Ramos (cell line): ENCODE results near the gene MUSK.
"Not testable (repeated sequence)": the region's sequence is repeated elsewhere in the genome, so short reads cannot be mapped to it uniquely, and the experiment has no call there.

ENCODE experiments used
- in situ Hi-C: fragments of 300-500 bp; cut with MboI; formaldehyde crosslinking; loops from one replicate; pipeline ENCODE4 v1.14.3; 2022; ENCODE audit warnings: low sequenced_read_pairs; ENCODE audit not compliant: unreplicated experiment

Gene MUSK

DNA sequence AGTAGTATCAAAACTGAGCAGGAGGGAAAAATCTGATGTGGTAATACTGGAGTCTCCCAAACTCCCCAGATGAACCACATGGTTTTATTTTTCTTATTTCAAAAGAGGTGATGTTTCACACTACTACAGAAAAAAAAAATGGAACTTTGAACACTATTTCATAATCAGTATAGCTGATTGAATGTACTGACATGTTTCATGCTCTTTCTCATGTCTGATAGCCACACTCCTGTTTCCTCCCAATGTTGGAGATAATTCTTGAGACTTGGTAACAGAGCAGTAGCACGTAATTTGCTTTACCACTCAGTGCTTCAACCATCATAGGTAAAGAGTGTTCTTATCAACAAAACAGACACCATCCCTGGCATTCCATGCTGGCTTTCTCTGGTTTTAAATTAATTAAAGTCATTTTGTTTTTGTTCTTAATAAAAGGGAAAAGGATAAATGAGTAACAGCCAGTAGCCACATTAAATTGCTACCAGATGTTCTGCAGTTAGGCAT lies 85.2 kb downstream of the MUSK start:
- in situ Hi-C loops = no loop called here

GRCh38 chr9:110755179-110755578 lies 86.6 kb downstream of the MUSK start:
- in situ Hi-C loops = no loop called here

- in situ Hi-C loops = no loop called here
Measured at GRCh38 chr9:110758201-110758600, 89.6 kb downstream of the MUSK start.

DNA sequence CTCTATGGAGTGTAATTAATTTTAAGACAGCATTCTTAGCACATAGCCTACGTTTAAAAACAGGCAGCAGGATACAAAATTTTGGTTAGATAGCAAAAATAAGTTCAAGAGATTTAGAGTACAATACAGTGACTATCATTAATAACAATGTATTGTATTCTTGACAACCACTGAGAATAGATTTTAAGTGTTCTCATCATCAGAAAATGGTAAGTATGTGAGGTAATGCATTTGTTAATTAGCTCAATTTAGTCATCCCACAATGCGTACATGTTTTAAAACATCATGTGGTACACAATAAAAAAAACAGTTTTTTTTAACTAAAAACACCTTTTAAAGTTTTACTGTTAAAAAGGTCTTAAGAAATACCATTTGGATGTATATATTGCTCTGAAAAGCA lies 94.2 kb downstream of the MUSK start:
- in situ Hi-C loops = no loop called here

- in situ Hi-C loops = no loop called here
Measured at GRCh38 chr9:110763568-110763967, 95.0 kb downstream of the MUSK start.

DNA sequence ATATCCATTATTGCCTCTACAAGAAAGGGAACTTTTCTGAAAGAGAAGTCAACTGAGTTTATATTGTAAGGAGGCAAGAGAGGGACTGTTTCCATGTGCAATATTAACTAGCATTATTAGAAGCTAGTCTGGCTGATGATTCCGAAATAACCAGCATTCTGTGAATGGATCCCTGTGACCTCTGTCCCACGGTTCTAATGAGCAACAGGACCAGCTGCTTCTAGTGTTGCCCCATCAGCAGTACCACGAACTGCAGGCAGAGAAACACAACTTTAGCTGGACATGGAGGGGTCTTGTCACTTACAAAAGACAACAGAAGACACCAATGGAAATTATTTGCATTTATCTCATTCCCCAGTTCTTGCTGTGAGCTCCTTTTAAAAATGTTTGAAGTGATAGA lies 95.4 kb downstream of the MUSK start:
- in situ Hi-C loops = no loop called here

DNA sequence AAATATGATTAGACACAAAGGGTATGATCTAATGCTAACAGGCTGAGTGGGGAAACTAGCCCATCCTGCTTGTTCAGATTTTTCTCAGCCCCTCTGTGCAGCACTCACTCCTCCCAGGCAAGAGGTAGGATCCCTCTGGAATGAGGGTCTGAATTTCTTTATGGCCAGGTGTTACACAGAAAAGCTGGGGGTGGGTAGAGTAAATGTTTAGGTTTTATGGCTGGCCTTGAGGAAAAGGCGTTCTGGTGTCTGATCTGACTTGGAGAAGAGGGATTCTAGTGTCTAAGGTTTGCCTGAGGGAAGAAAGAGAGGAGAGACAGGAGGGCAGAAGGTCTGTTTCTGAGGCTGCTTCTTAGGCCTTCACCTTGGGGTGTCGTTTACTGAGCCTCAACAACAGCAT lies 97.3 kb downstream of the MUSK start:
- in situ Hi-C loops = no loop called here

- in situ Hi-C loops = no loop called here
Measured at GRCh38 chr9:110767559-110768063, 99.0 kb downstream of the MUSK start.

GRCh38 chr9:110768886-110769285 lies 100.3 kb downstream of the MUSK start:
- in situ Hi-C loops = no loop called here

DNA sequence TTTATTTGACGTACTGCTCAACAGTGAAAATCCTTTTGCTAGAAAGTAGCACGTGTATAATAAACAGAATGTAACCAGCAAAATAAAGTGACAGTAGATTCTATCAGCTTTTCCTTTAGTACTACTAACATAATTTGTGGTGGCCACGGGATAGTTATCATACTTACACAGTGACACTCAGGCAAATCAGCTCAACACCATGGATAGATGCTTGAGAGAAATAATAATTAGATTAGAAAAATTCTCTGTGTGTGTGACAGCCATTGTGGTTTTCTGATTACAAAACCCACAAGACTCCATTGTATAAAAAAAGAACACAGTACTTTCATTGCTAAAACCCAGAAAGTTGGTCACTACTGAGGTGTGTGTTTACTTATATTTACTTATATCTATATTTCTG lies 101.1 kb downstream of the MUSK start:
- in situ Hi-C loops = no loop called here

- in situ Hi-C loops = no loop called here
Measured at GRCh38 chr9:110775724-110776123, 107.1 kb downstream of the MUSK start.

DNA sequence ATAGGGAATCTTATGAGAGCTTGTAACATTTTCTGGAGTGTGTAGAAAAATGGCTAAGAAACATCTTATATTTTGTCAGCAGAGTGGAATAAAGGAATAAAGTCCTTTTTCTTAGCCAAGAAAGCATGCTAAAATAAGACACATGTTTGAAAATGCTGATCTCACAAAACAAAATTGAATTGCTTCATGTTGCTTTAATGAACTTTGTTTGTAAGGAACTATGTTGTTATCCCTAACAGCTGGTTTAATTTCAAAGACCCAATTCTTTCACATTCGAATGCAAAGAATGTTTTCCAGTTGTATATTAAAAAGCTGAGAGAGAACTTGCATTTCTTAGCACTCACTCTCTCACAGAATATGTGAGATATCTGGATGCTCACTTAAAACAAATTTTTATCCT lies 107.6 kb downstream of the MUSK start:
- in situ Hi-C loops = no loop called here

GRCh38 chr9:110777196-110777875 lies 108.7 kb downstream of the MUSK start:
- in situ Hi-C loops = no loop called here

GRCh38 chr9:110777876-110778215 lies 109.3 kb downstream of the MUSK start:
- in situ Hi-C loops = no loop called here

DNA sequence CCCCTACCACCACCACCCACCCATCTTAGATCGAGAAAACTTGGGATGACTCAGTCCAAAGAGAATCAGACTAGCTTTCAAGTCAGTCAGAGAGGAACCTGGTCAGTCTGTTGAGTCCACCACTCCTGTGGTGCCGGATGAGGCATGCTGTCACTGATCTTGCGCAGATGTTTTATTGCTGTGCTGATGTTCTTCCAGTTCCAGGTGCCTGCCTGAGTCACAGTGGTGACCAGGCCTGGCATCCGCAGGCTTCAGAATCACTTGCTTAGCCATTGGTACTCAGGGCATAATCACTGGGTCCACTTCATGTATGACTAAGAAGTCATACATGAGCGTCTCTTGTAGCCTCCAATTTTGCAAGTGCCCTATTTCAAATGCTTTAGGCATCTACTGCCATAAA lies 114.1 kb downstream of the MUSK start:
- in situ Hi-C loops = no loop called here

- in situ Hi-C loops = no loop called here
Measured at GRCh38 chr9:110784309-110784708, 115.7 kb downstream of the MUSK start.

GRCh38 chr9:110785166-110785565 lies 116.6 kb downstream of the MUSK start:
- in situ Hi-C loops = no loop called here

DNA sequence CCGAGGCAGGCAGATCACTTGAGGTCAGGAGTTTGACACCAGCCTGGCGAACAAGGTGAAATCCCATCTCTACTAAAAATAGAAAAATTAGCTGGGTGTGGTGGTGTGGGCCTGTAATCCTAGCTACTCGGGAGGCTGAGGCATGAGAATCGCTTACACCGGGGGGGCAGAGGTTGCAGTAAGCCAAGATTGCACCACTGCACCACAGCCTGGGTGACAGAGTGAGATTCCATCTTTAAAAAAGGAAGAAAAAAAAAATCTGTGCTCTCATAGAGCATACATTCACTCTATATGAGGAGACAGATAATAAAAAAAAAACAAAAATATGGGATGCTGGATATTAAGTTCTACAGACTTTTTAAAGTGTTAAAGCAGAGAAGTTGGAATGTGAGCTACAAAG lies 119.8 kb downstream of the MUSK start:
- in situ Hi-C loops = not testable (repeated sequence)

DNA sequence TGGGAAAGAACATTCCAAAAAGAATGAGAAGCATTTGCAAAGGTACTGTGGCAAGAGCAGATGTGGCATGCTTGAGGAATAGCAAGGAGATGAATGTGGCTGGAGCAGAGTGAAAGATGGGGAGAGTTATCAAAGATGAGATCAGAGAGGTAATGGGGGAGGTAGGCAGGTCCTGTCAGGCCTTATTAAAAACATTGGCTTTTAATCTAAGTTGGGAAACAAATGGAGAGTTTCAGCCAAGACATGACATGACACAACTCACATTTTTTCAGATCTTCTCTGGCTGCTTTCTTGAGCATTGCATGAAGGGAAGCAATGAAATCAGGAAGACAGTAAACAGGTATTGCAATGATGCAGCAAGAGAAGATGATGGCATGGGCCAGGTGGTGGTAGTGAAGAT lies 120.3 kb downstream of the MUSK start:
- in situ Hi-C loops = no loop called here

GRCh38 chr9:110797611-110798010 lies 129.0 kb downstream of the MUSK start:
- in situ Hi-C loops = no loop called here

DNA sequence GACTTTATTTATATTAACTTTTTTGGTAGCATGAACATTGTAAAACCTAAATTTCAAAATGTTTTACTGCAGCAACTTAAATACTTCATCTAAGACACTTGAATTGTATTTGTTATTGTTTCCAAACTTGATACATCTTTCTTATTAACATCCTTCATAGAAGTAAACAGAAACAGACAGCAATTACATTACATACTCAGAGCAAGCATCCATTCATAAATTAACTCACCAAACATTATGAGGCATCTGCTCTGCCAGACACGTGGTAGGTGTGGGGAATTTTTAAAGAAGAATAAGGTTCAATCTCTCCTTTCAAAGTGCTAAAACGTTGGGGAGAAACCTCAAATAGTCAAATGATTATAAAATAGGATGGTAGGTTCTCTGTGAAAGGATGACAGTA lies 130.8 kb downstream of the MUSK start:
- in situ Hi-C loops = no loop called here

DNA sequence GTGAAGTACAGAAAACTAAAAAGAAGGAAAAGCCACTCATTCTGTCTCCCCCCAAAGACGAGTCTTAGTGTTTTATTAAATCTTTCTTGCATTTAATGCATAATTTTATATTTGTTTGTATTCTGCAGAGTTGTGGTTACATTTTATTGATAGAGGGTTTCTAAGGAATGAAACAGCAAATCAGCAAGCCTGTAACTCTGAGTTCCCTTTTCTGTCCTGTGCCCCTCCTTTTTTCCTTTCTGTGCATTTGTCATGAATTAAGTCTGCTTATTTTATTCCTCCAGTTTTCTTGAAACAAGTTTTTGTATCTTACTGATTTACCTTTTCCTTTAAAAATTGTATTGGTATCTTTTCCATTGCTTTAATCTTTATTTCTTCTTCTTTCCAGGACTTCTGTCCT lies 132.8 kb downstream of the MUSK start:
- in situ Hi-C loops = no loop called here
